Heart right ventricle (tissue), 16 donors: ENCODE measurements around the gene PDE2A. TPM values are rescaled to one million over a fixed set of nuclear protein-coding genes. Genes with fewer than 3 reads are reported as not detected.

ENCODE experiments used
- ATAC-seq, 8 donors: fragments of 200-7000 bp; cut with Tn5 transposase; one replicate each; pipeline ENCODE4 v1.9.1; 2020; ENCODE audit warnings: mild to moderate bottlenecking in 8 of 8, moderate library complexity in 8 of 8, moderate number of reproducible peaks in 1 of 8
- DNase-seq, 2 donors: peaks; one replicate each; pipeline ENCODE4 v3.0.0-alpha.2; 2020
- H3K27ac ChIP-seq, 10 donors: fragments of 200-600 bp; sonication (generic) in 2 of 10; one replicate each; pipeline versions ENCODE4 v1.5.0 to v1.8.0; 2020 to 2022; ENCODE audit warnings: mild to moderate bottlenecking in 3 of 10
- H3K27me3 ChIP-seq, 7 donors: fragments of 200-600 bp; one replicate each; pipeline ENCODE4 v1.8.0; 2021 to 2022; ENCODE audit warnings: mild to moderate bottlenecking in 2 of 7
- H3K36me3 ChIP-seq, 9 donors: fragments of 200-600 bp; sonication (generic) in 1 of 9; one replicate each; pipeline versions ENCODE4 v1.5.0 to v1.8.0; 2020 to 2022; ENCODE audit warnings: mild to moderate bottlenecking in 2 of 9
- H3K4me1 ChIP-seq, 9 donors: fragments of 200-600 bp; sonication (generic) in 1 of 9; one replicate each; pipeline versions ENCODE4 v1.5.0 to v1.8.0; 2020 to 2022; ENCODE audit warnings: mild to moderate bottlenecking in 4 of 9
- H3K4me3 ChIP-seq, 10 donors: fragments of 200-600 bp; sonication (generic) in 2 of 10; one replicate each; pipeline versions ENCODE4 v1.5.0 to v1.8.0; 2020 to 2022; ENCODE audit warnings: mild to moderate bottlenecking in 7 of 10, moderate library complexity in 2 of 10
- H3K9me3 ChIP-seq, 11 donors: fragments of 200-600 bp in 10 of 11; sonication (generic) in 2 of 11; one replicate each; pipeline versions ENCODE4 v1.5.0 to v1.8.0; 2013 to 2022; ENCODE audit warnings: mild to moderate bottlenecking in 2 of 11, control low read depth in 1 of 11, moderate library complexity in 1 of 11
- WGBS, 2 donors: extraction: QIAGEN DNeasy Blood & Tissue Kit; methylation state at CpG; one replicate each; pipeline ENCODE4 v1.1.7; 2013; ENCODE audit warnings: inconsistent platforms in 1 of 2; 5-methylcytosine and 5-hydroxymethylcytosine counted together
- intact Hi-C, 10 donors: fragments of 100-400 bp; cut with DNase I; formaldehyde crosslinking; loops; one replicate each; pipeline versions ENCODE4 v1.11.1 to v1.14.2; 2022
- polyA plus RNA-seq, 2 donors: library from polyadenylated mRNA; stranded (reverse); fragments of 200-250 nt; gene quantifications; one replicate each; pipeline ENCODE4 v1.2.3, GENCODE V29; 2013
- total RNA-seq, 10 donors: library from RNA; stranded (reverse); fragmentation: NEBNext Ultra II Directional in 3 of 10; extraction: Animal tissue kit (Norgen Biotek cat#: 25700) in 3 of 10; gene quantifications; one replicate each; pipeline versions ENCODE4 v1.2.1 to v1.2.4, GENCODE V29; 2021 to 2023
- TF ChIP-seq, protein P1 (sequence below), 9 donors: fragments of 200-600 bp; sonication (generic) in 2 of 9; IDR thresholded peaks; one replicate each; pipeline versions ENCODE4 v1.5.0 to v1.8.0; 2021 to 2022; ENCODE audit warnings: antibody characterized with exemption in 9 of 9, mild to moderate bottlenecking in 5 of 9, moderate library complexity in 1 of 9
- donor health status: Arrhythmogenic right ventricular cardiomyopathy.
- donor health status: ischemic (EF 13 %, LVEDD 7.1; RV severe dilation, severe dysfunction).
- donor health status: healthy with polysubstance abuse.
- donor health status: DM: no; HTN: yes; CAD: no.
- donor health status: DM: no; HTN: no; CAD: no.
- donor health status: ischemic (EF 25% LVEDD 6.9; RV normal size, moderate dysfunction).
- donor health status: ischemic (EF 25% LVEDD 5.7; RV mildly dilated, moderate dysfunction).
- donor health status: healthy.
- donor health status: DM: yes; HTN: yes; CAD: no.
- donor health status: Ischemic cardiomyopathy.
- donor health status: ischemic (EF 35%, LVEDD 5.7; RV mildly dilated, moderate dysfunction).
- donor health status: nonischemic (EF 11% LVEDD 7.7; RV severe dilation, severe dysfunction).
- donor health status: DM: yes; HTN: yes; CAD: no.
- donor health status: PGD.
- donor health status: ischemic (EF 29% LVEDD 5.4; RV normal size, mild dysfunction).
- donor health status: nonischemic (EF 23%, LVEDD 6.1; RV moderate dilation, normal function).

The PDE2A gene
- total and polyA plus RNA-seq, 12 donors = 10.4 to 47.6 (median 30.2) TPM

DNA sequence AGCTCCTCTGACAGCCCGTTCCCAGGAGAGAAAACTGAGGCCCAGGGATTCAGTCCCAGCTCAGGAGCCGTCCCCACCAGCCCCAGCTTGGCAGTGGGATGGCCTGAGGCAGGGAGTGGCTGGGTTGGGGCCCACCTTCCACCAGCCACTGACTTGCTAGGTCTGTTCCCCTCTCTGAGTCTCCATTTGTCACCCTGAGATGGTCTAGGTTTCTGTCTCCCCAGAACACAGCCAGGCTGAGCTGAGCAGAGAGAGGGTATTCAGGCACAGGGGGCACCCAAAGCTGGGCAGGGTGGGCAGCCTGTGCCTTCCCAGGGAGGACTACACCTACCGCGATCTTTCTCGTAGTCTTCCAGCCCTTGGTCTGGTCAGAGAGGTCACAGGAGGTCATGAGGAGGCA lies 95.7 kb downstream of the PDE2A start:
- Histone ChIP-seq H3K4me3 (no peak overlapping the region), H3K9me3 (no peaks in the 10 kb centered on the region), H3K4me1 (no peaks in the 10 kb centered on the region), H3K36me3 (peaks cover 0 to 67% (median 0%) of the 10 kb centered on the region in 9 donors), H3K27me3 (no peaks in the 10 kb centered on the region), H3K27ac (no peak overlapping the region)
- WGBS, 2 donors = 92 to 95% methylated on average over 5 of the region's 5 CpGs
- intact Hi-C loops = loop anchor here in 1 of 10 donors (10.0 kb wide), 1 partner anchor 104 kb away; no protein-coding TSS in a partner anchor
- no peak for DNase-seq
- TF ChIP-seq, protein P1, sequence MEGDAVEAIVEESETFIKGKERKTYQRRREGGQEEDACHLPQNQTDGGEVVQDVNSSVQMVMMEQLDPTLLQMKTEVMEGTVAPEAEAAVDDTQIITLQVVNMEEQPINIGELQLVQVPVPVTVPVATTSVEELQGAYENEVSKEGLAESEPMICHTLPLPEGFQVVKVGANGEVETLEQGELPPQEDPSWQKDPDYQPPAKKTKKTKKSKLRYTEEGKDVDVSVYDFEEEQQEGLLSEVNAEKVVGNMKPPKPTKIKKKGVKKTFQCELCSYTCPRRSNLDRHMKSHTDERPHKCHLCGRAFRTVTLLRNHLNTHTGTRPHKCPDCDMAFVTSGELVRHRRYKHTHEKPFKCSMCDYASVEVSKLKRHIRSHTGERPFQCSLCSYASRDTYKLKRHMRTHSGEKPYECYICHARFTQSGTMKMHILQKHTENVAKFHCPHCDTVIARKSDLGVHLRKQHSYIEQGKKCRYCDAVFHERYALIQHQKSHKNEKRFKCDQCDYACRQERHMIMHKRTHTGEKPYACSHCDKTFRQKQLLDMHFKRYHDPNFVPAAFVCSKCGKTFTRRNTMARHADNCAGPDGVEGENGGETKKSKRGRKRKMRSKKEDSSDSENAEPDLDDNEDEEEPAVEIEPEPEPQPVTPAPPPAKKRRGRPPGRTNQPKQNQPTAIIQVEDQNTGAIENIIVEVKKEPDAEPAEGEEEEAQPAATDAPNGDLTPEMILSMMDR (IDR thresholded peaks at IDR 0.05) = no peak
- ATAC-seq = no peak

DNA sequence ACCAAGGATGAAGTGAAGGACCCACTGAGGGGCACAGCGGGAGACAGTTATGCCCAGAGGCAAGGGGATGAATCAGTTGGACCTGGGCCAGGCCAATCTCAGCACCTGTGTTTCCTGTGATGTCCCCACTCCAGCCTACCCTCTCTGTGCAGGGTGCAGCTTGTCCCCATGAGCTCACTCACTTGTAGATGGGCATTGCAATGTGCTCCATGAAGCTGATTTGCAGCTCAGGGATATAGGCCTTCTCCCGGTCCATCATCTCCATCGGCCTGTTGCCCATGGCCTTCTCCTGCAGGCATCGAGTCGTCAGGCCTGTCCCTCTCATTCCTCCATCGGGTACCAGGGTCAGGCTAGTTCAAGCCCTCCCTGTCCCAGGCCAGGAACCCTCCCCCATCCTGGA lies 96.2 kb downstream of the PDE2A start:
- Histone ChIP-seq H3K27ac (no peak overlapping the region), H3K9me3 (no peaks in the 10 kb centered on the region), H3K4me1 (no peaks in the 10 kb centered on the region), H3K4me3 (no peak overlapping the region), H3K36me3 (peaks cover 0 to 62% (median 0%) of the 10 kb centered on the region in 9 donors), H3K27me3 (no peaks in the 10 kb centered on the region)
- 91 to 93% methylated on average over 6 of the region's 6 CpGs for WGBS, 2 donors
- ATAC-seq (no peak), DNase-seq (no peak)
- intact Hi-C loops = loop anchor here in 1 of 10 donors (10.0 kb wide), 1 partner anchor 103 kb away; no protein-coding TSS in a partner anchor
- TF ChIP-seq, protein P1 (IDR thresholded peaks at IDR 0.05) = no peak

DNA sequence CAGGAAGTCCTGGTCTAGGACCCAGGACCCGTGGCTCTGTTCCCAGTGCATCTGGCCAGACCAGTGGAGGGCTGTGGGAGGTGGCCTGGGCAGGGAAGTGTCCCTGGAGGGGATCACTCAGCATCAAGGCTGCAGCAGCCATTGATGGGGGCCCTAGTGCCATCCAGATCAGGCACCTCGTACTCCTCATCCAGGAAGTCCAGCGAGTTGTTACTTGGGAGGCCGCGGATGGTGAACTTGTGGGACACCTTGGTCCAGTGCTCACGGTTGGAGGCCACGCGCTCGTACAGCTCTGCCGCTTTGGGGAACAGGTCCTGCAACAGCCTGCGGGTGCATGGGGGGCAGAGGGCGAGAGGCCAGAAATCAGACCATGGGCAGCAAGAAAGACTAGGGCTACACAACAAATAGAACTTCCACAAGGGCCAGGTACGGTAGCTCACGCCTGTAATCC lies 96.9 kb downstream of the PDE2A start:
- WGBS, 2 donors = 82 to 86% methylated on average over 14 of the region's 14 CpGs
- intact Hi-C loops = loop anchor here in 1 of 10 donors (10.0 kb wide), 1 partner anchor 102 kb away; no protein-coding TSS in a partner anchor
- H3K36me3 ChIP-seq = peaks cover 0 to 58% (median 0%) of the 10 kb centered on the region in 9 donors
- H3K9me3 ChIP-seq = no peaks in the 10 kb centered on the region
- DNase-seq = no peak
- TF ChIP-seq, protein P1 (IDR thresholded peaks at IDR 0.05) = no peak
- no peak overlapping the region for H3K27ac ChIP-seq
- ATAC-seq = no peak
- H3K4me3 ChIP-seq = no peak overlapping the region
- H3K4me1 ChIP-seq = no peaks in the 10 kb centered on the region
- H3K27me3 ChIP-seq = no peaks in the 10 kb centered on the region

DNA sequence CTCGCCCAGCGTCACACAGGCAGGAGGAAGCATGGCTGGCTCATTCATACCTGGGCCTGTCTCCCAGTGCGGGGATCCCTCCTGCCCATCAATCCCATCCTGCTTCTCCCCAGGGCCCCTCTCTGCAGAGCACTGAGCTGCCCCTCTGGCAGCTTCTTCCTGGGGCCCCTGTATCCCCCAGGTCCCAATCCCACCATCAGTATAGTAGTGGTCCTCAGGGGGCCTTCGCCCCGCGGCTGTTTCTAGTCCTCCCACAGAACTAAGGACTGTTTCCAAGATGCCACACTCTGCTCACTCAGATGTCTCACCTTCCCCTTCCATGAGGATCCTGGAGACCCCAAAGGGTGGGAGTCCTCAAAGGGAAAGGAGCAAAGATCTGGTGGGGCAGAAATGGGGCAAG lies 97.6 kb downstream of the PDE2A start:
- no peaks in the 10 kb centered on the region for H3K9me3 ChIP-seq
- peaks cover 0 to 51% (median 0%) of the 10 kb centered on the region in 9 donors for H3K36me3 ChIP-seq
- ATAC-seq (no peak), DNase-seq (no peak)
- WGBS, 2 donors = 91 to 94% methylated on average over 6 of the region's 6 CpGs
- H3K27me3 ChIP-seq = no peaks in the 10 kb centered on the region
- H3K27ac ChIP-seq = no peak overlapping the region
- no peaks in the 10 kb centered on the region for H3K4me1 ChIP-seq
- no peak overlapping the region for H3K4me3 ChIP-seq
- TF ChIP-seq, protein P1 (IDR thresholded peaks at IDR 0.05) = no peak
- intact Hi-C loops = loop anchor here in 1 of 10 donors (10.0 kb wide), 1 partner anchor 102 kb away; no protein-coding TSS in a partner anchor
